Inflammatory macrophage treated with lipopolysaccharide for 1 hour (primary cell): ENCODE data around the gene IPO7.
A peak's percentile ranks its signal among the peaks of the same experiment; 100 is the strongest.
"Not testable (repeated sequence)": the region's sequence is repeated elsewhere in the genome, so short reads cannot be mapped to it uniquely, and the experiment has no call there.

Source experiments
- DNase-seq, 2 donors: peaks; one replicate each; pipeline ENCODE4 v3.0.0-alpha.2; 2020 to 2022

Gene IPO7

GRCh38 chr11:9384535-9385326 lies at the start of gene IPO7:
IPO7 (plus strand) TSS chr11:9384652; CDS start chr11:9384764, 112 bp downstream.
- DNase-seq, result peak; percentile 90 to 91

GRCh38 chr11:9341638-9342178 lies 42.7 kb upstream of the IPO7 start:
- no peak for DNase-seq

DNA sequence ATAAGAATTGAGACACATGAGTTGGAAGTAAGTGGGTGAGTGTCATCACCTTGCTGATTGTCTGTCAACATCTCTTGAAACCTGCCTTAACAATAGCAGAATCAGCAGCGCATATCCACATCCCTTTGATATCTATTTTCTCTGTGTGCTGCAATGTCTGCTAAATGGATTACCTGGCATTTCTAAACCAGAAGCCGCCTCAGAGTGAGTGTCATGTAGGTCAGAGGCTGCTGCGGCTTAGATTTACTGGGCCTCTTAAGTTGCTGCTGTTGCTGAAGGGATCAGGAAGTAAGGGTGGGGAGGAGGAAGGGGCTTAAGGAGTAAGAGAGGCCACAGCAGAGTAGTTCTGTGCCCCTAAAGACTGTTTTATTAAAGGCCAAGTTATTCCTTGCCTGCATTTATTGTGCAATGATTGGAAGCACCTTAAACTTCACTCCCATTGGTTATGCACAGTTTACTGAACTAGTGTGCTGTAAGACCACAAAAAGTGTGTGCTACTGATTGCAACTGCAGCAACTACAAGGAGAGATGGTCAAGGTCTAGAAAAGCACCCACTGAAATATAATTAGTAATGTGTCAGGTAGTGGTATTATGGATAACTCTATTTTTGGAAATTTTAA lies 40.3 kb upstream of the IPO7 start:
- no peak for DNase-seq

DNA sequence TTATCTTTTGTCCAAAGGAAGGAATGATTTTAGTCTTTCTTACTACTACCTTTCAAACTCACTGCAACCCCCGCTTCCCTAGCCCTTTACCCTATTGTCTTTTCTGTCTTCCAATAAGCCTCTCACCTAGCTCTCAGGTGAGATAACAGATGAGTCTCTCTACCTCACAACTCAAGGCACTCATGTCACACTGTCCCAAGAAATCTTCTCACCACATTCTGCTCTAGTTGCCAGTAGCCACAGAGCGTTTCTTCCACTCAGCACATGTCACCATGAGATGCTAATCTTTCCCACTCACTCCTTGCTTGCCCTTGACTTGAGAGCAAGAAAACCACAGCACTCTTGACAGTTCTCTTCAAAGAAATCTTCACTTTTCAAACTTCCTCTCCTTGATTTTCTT lies 37.4 kb upstream of the IPO7 start:
- DNase-seq, result no peak

DNA sequence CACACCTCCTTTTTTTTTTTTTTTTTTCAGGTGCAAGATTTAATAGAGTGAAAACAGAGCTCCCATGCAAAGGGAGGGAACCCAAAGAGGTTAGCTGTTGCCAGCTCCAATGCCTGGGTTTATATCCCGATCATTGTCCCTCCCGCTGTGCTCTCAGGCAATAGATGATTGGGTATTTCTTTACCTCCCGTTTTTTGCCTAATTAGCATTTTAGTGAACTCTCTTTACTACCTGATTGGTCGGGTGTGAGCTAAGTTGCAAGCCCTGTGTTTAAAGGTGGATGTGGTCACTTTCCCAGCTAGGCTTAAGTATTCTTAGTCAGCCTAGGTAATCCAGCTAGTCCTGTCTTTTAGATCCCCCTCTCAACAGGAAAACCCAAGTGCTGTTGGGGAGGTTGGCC lies 36.7 kb upstream of the IPO7 start:
- not testable (repeated sequence) for DNase-seq

DNA sequence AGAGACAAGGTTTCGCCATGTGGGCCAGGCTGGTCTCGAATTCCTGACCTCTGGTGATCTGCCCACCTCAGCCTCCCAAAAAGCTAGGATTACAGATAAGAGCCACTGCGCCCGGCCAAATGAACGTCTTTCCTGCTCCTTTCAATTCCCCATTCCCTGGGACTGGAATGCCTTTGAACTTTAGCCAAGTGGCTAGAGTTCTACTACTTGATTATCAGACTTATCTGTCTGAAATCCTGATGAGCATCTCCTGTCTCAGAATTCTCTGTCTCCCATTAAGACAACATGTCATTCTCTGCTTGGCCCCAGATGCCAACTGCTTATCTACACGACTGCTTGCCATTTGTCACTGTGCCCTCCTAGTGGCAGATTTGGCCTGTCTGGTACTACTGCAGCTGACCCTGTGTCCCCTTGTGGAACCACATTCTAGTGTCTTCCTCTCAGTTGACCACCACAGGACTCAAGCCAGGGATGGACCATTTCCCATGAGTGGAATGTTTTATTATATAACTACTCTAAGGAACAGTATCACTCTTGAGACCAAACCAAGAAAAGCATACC lies 33.1 kb upstream of the IPO7 start:
- no peak for DNase-seq

- DNase-seq, result no peak
These were observed 27.4 kb upstream of the IPO7 start for GRCh38 chr11:9357041-9357440.

GRCh38 chr11:9360862-9361622 lies 23.4 kb upstream of the IPO7 start:
- DNase-seq, result not testable (repeated sequence)

DNA sequence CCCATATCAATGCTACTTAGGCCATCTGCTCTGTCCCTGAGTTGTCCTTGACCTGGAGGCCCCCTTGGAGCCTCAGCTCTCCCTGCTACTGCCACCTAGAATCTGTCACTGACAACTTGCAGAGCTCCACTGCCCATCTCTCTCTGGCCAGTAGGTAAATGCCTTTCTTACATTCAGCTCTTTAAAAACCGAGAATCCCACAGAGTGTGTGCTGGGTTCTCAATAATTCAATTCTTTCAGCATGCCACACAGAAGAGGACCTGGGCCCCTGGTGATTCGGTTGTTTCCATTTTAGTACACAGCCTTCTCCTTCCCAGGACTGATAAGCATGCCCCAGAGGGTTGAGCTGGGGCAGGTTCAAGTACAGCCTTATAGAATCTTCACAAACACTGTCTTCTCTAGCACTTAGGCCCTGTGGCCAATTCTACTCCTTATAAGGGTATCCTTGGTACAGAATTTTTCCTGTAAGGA lies 22.0 kb upstream of the IPO7 start:
- DNase-seq, result no peak

DNA sequence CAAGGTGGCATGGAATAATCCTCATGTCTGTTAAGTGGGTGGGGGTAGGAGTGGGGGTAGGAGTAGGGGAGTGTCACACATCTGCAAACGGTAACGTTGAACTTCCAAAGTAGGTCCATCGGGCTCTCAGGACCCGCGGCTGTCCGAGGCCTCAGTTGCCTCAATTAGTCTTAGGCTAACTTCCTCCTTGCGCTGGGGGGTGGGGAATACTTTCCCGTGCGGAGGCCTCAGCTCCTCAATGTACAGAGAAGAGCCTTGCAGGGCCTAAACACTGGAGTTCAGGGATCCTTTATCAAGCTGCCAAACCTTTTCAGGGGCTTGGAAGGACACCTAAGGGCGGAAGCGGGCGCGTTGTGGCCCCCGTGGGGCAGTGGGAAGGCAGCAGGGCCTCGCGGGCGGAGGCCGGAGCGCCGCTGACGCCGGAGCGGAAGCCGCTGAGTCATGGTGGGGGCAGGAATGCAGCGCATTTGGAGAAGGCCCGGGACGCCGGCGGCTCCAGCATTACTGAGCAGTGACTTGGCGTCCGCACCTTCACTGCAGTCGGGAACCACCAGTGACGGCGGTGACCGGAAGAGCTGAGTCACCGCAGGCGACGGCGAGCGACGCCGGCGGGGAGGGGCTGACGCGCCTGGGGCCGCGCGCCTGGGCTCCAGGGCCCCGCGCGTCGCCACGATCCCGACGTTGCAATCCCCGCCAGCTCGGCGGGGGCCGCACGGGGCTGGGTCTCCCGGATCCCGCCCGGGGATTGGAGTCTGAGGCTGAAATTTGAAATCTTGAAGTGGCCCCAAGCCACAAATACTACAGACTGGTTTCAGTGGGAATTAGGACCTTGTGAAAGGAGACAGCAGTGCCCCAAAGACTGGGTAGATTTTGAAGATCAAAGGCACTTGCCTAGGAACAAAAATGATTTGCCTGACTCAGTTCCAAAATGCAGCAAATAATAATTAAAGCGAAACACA lies 20.2 kb upstream of the IPO7 start:
- DNase-seq, result peak; percentile 96 to 97

GRCh38 chr11:9367551-9367950 lies 16.9 kb upstream of the IPO7 start:
- DNase-seq, result no peak

DNA sequence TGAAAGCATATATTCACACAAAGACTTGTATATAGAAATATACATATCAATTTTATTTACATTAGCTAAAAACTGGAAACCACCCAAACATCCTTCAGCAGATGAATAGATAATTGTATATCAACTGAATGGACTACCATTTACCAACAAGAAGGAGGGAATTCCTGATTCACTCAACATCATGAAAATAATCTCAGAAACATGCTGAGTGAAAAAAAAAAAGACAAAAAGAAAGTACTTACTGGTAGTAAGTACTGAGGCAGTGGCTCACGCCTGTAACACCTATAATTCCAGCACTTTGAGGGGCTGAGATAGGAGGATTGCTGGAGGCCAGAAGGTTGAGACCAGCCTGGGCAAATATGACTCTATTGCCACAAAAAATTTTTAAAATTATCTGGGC lies 7.4 kb upstream of the IPO7 start:
- no peak for DNase-seq

DNA sequence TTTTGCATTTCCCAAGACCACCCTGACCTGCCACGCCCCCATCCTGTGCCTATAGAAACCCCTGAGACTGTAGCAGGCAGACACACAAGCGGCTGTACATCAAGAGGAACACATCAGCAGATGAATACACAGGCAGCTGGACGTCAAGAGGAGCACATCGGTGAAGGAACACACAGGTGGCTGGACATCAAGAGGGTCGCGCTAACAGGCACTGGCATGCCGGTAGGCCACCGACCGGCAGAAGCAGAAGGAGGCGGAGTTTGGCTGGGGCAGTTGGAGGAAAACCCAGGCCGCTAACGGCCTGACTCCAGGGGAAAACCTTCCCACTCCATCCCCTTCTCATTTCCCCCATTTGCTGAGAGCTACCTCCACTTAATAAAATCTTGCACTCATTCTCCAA lies 5.4 kb upstream of the IPO7 start:
- DNase-seq, result no peak

DNA sequence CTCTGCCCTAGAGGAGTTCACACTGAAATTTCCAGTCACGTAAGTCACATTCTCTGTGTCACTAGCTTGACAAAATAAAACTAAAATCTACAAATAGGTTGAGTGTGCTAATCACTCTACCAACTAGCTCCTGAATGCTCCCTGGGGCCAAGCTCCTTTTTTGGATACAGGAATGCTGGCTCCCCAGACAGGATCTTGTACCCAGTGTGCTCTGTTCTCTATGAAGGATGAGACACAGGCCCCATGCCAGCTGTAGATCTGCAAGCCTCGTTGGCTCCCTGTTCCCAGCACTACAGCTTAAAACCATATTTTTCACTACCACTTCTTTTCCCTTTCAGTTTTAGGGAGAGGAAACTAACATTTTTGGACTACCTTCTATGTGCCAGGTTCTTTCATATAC lies 3.7 kb upstream of the IPO7 start:
- no peak for DNase-seq

- DNase-seq, result peak in 1 of 2 donors; percentile 64
These were observed 961 bp downstream of the IPO7 start for GRCh38 chr11:9385327-9385899.

GRCh38 chr11:9386086-9386485 lies 1.6 kb downstream of the IPO7 start:
- DNase-seq, result no peak

- DNase-seq, result no peak
These were observed 2.4 kb downstream of the IPO7 start for GRCh38 chr11:9386901-9387300.

DNA sequence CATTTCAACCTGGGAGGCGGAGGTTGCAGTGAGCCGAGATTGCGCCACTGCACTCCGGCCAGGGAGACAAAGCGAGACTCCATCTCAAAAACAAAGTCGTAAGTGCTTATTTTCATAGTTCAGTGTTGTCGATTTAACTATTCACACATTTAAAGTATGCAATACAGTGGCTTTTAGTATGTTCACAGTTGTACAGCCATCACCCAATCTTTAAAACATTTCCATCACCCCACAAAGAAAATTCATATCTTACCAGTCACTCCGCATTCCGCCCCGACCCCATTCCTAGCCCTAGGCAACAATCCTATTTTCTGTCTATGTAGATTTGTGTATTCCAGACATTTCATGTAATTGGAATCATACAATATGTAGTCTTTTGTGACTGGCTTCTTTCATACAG lies 11.9 kb downstream of the IPO7 start:
- no peak for DNase-seq

GRCh38 chr11:9396752-9397151 lies 12.3 kb downstream of the IPO7 start:
- DNase-seq, result no peak

DNA sequence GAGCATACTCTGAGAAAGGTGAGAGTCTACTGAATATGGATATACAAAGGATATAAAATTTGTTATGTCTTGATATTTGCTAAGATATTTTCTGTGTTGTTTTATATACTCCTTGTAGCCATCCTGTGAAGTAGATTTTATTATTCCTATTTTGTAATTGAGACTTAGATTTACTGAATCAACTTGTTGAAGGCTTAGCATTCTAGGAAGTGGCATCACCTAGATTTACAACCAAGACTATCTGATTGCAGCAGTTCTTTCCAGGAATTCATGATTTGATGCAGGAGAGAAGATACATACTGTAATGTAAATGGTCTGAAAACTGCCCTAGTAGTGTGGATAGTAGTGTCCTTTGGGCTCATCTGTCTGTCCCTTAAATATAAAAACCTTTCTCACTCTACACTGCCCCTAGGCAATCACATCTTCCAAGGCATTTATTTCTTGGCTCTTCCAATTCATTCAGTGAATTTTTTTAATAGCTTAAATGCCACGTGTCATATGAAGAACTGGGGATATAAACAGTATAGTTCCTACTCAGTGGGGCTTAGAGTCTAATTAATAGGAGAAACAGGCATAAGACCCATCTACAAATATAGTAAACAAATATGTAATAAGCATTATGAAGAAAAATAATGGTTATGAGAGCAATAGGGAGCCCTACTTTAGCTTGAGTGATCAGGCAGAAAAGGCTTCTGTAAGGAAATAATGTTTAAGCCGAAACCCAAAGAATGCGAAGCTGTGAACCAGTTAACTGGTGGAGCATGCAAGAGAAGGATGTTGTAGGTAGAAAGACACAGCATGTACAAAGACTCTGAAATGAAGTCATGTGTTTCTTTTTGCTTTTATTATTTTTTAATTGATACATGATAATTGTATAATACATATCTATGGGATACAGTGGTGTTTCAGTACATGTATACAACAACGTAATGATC lies 13.6 kb downstream of the IPO7 start:
- no peak for DNase-seq
